Esophagus (tissue), 2 donors: ENCODE measurements around the gene DAPK3. TPM values are rescaled to one million over a fixed set of nuclear protein-coding genes. Genes with fewer than 3 reads are reported as not detected.
A peak's percentile ranks its signal among the peaks of the same experiment; 100 is the strongest.
"Not testable (repeated sequence)": the region's sequence is repeated elsewhere in the genome, so short reads cannot be mapped to it uniquely, and the experiment has no call there.

Experiments used
- H3K27ac ChIP-seq, 2 donors: one replicate each; pipeline ENCODE4 v1.5.1; 2013; ENCODE audit warnings: low read depth in 2 of 2, mild to moderate bottlenecking in 2 of 2, inconsistent platforms in 1 of 2, low read length in 1 of 2, moderate library complexity in 1 of 2
- H3K27me3 ChIP-seq, 2 donors: one replicate each; pipeline ENCODE4 v1.6.1; 2013; ENCODE audit warnings: low read length in 2 of 2, control low read depth in 1 of 2, mild to moderate bottlenecking in 1 of 2; ENCODE audit not compliant: insufficient read depth in 2 of 2, control insufficient read depth in 1 of 2
- H3K36me3 ChIP-seq, 2 donors: one replicate each; pipeline ENCODE4 v1.6.1; 2013; ENCODE audit warnings: low read length in 1 of 2; ENCODE audit not compliant: control insufficient read depth in 2 of 2, insufficient read depth in 2 of 2
- H3K4me1 ChIP-seq, 2 donors: one replicate each; pipeline ENCODE4 v1.6.1; 2013; ENCODE audit warnings: low read length in 1 of 2; ENCODE audit not compliant: control insufficient read depth in 2 of 2, insufficient read depth in 2 of 2
- H3K4me3 ChIP-seq, 2 donors: one replicate each; pipeline ENCODE4 v1.5.1; 2013; ENCODE audit warnings: low read length in 2 of 2, mild to moderate bottlenecking in 2 of 2, low read depth in 1 of 2, moderate library complexity in 1 of 2
- H3K9me3 ChIP-seq, 2 donors: one replicate each; pipeline ENCODE4 v1.6.1; 2013; ENCODE audit warnings: mild to moderate bottlenecking in 2 of 2, low read depth in 1 of 2, low read length in 1 of 2, moderate library complexity in 1 of 2; ENCODE audit not compliant: control insufficient read depth in 2 of 2, insufficient read depth in 1 of 2
- WGBS, 2 donors: extraction: QIAGEN DNeasy Blood & Tissue Kit; methylation state at CpG; one replicate each; pipeline ENCODE4 v1.1.7; 2013; 5-methylcytosine and 5-hydroxymethylcytosine counted together
- polyA plus RNA-seq, 2 donors: library from polyadenylated mRNA; stranded (reverse); fragments of 200-250 nt; gene quantifications; one replicate each; pipeline ENCODE4 v1.2.3, GENCODE V29; 2013
- donor health status: healthy with polysubstance abuse.
- donor health status: Bipolar disorder and iron deficiency.

Gene DAPK3
- polyA plus RNA-seq, 2 donors: 35.3 to 42.4 TPM

DNA sequence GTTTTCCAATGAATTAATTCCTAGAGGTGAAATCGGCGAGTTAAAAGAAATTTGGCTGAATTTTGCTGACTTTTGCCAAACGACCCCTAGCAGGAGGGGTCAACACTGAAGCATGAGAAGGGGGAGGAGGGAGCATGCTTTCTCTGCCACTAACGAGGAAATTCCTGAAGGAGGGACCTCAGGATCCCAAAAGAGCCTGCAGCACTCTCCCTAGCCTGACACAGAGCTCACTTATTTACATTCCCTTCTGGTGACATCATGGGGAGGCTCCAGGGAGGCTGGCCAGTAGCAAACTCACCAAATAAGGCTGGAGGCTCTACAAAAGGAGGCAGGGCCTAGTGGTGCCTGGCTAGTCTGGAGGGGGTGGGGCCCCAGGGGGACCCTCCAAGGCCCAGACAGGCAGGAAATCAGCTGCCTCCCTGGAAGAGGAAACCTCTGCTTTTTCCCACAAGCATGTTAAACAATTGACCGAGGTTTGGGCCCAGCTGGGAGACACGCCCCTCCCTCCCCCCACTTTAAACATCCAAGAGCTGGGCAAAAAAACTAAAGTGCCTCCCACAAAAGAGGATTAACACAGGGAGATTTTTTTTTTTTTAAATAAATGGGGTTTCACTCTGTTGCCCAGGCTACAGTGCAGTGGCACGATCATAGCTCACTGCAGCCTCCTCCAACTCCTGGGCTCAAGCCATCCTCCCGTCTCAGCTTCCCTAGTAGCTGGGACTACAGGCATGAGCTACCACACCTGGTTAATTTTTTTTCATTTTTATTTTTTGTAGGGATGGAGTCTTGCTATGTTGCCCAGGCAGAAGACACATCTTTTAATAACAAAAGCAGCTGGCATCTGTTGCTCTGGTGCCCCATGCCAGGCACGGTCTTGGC, 2.1 kb downstream of the DAPK3 start:
- peaks cover 6 to 12% of the 10 kb centered on the region in 2 donors for H3K4me1 ChIP-seq
- peak overlapping the region in 1 of 2 donors; percentile 78 for H3K4me3 ChIP-seq
- WGBS, 2 donors: 21 to 27% methylated on average over 9 of the region's 9 CpGs
- peaks cover 15 to 16% of the 10 kb centered on the region in 2 donors for H3K36me3 ChIP-seq
- H3K27ac ChIP-seq: peak overlapping the region; percentile 95 to 97
- no peaks in the 10 kb centered on the region for H3K9me3 ChIP-seq
- no peaks in the 10 kb centered on the region for H3K27me3 ChIP-seq

DNA sequence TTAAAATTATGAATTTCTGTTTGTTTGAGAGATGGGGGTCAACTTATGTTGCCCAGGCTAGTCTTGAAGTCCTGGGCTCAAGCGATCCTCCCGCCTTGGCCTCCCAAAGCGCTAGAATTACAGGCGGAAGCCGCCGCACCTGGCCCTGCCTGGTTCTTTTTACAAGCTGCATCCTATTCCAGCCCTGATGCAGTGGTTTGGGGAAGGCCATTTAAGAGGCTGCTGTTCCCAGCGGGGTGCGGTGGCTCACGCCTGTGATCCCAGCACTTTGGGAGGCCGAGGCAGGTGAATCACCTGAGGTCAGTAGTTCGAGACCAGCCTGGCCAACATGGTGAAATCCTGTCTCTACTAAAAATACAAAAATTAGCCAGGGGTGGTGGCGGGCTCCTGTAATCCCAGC, 2.9 kb downstream of the DAPK3 start:
- peak overlapping the region; percentile 49 to 83 for H3K27ac ChIP-seq
- peaks cover 16 to 23% of the 10 kb centered on the region in 2 donors for H3K36me3 ChIP-seq
- H3K27me3 ChIP-seq, H3K4me3 ChIP-seq, H3K9me3 ChIP-seq: not testable (repeated sequence)
- WGBS, 2 donors: 87% methylated on average over 12 of the region's 12 CpGs
- H3K4me1 ChIP-seq: peaks cover 6 to 12% of the 10 kb centered on the region in 2 donors

DNA sequence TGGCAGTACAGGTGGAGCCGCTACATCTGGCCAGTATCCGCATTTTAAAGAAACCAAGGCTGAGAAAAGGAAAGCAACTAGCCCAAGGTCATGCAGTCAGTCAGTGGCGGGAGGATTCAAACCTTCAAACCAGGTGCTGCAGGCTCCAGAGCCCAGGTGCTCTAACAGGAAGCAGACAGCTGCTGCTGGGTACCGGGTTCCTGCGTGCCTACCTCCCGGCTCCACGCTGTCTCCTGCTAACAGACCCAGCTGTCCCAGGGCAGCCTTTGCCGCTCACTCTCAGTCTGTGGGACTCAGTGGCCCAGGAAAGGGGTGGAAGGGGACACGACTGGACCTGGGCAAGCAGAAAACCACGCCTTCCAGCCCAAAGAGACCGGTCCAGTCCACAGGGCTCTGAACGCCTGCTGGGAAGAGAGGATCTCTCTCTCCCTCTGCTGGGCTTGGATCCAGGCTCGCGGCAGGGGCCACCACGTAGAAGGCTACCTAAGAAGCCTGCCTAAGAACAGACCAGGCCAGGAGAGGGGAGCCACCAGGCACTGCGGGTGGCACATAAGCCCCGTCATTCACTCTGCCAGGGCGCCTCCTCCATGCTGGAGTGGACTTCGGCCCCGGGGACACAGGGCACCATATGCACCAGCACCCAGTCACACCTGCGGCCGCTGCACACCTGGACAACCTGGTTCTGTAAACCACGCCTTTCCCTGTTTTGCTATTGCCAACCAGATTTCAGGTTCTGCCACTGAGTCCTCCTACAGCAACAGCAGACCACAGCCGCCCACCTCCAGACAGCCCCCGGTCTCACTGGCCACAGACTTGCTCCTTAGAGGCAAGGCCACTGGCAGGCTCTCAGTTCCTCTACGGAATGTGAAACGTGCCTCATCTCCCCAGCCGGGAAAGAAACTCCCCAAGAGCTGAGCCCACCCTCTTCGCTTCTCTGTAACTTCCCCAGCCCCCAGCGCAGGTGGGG, 4.6 kb downstream of the DAPK3 start:
- H3K9me3 ChIP-seq: no peaks in the 10 kb centered on the region
- no peak overlapping the region for H3K4me3 ChIP-seq
- peak overlapping the region; percentile 4 to 59 for H3K27ac ChIP-seq
- H3K27me3 ChIP-seq: no peaks in the 10 kb centered on the region
- peaks cover 6 to 11% of the 10 kb centered on the region in 2 donors for H3K4me1 ChIP-seq
- 64 to 79% methylated on average over 30 of the region's 30 CpGs for WGBS, 2 donors
- peaks cover 16 to 33% of the 10 kb centered on the region in 2 donors for H3K36me3 ChIP-seq

DNA sequence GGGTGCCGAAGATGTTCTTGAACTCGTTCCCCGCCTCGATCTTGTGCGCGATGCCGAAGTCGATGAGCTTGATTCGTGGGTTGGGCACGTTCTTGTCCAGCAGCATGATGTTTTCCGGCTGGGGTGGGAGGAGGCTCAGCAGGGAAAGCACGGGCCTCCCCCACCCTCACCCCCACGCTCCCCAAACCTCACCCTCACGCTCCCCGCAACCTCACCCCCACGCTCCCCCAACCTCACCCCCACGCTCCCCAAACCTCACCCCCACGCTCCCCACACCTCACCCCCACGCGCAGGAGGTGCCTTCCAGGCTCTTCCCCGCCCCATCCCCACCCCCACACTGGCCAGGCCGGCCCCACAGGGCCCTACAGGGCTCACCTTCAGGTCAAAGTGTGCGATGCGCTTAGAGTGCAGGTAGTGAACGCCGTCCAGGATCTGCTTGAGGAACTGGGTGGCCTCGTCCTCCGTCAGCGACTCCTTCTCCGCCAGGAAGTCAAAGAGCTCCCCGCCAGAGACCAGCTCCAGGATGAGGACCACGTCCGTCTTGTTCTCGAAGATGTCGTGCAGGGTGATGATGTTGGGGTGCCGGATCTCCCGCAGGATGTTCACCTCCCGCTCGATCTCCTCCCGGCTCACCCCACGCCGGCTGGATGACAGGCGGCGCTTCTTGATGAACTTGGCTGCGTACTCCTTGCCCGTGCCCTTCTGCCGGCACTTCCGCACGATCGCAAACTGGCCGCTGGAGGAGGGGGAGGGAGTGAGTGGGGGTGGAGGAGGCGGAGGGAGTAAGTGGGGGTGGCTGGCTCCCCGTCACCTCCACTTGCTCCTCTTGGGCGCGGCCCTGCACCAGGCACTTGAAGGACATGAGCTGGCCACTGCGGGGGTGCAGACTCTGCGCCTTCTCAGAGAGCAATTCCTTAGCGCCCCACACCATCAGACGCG, 6.4 kb downstream of the DAPK3 start:
- 90 to 91% methylated on average over 54 to 60 of the region's 60 CpGs for WGBS, 2 donors
- Histone ChIP-seq H3K9me3 (no peaks in the 10 kb centered on the region), H3K36me3 (peaks cover 20 to 48% of the 10 kb centered on the region in 2 donors), H3K4me1 (peaks cover 3 to 6% of the 10 kb centered on the region in 2 donors), H3K27me3 (no peaks in the 10 kb centered on the region), H3K4me3 (no peak overlapping the region), H3K27ac (no peak overlapping the region)

DNA sequence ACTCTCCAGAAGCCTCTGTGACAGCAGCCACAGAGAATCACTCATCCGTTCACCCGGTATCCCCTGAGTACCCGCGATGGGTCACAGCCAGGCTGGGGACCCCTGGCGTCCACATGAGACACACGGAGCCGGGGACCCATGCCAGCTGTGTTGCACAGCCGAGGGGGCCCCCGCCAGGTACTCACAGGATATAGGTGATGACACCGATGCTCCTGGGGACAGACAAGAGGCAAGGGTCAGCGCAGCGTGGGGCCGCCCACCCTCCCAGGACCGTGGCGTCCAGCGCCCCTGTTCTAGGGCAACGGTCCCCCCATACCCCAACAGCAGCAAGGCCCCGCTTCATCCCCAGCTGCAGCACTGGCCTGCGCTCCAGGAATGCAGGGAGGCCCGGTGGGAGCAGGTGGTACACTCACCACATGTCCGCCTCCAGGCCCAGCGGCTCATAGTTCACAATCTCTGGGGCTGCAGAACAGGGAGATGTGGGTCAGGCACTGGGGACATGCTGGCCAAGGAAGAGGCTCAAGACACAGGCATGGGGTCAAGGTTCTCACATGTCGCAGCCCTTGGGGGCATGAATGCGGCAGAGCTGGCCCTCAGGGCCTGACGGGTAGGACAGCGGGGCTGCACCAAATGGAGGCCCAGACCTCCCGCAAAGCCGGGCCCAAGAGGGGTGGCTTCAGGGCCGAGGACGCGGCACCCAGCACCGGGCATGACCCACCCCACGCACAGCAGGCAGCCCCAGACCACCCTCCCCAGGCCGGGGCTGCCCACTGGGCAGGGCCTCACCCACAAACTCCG, 7.2 kb downstream of the DAPK3 start:
- peaks cover 20 to 56% of the 10 kb centered on the region in 2 donors for H3K36me3 ChIP-seq

DNA sequence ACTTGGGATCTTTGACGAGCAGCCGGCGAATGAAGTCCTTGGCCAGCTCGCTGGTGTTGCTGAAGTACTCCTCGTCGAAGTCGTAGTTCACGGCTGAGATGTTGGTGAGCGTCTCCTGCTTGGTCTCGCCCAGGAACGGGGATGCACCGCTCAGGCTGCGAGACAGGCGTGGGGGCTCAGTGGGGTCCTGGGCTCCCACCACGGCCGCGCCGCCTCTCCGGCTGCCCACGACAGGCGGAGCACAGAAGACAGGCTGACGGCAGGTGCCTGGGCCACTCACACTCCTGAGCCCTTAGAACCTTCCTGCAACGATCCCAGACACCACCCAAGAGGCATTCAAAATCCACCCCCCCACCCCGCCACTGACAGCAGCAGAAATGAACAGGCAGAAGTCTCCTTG, 9.9 kb downstream of the DAPK3 start:
- Histone ChIP-seq H3K27ac (no peak overlapping the region), H3K4me1 (peaks cover 0 to 2% of the 10 kb centered on the region in 2 donors), H3K27me3 (no peaks in the 10 kb centered on the region), H3K4me3 (no peak overlapping the region), H3K9me3 (peaks cover 0 to 3% of the 10 kb centered on the region in 2 donors), H3K36me3 (peaks cover 21 to 66% of the 10 kb centered on the region in 2 donors)
- WGBS, 2 donors: 93 to 96% methylated on average over 24 of the region's 24 CpGs

More for the DNA sequence above, 7.2 kb downstream of the DAPK3 start:
- no peak overlapping the region for H3K4me3 ChIP-seq
- WGBS, 2 donors: 94 to 95% methylated on average over 35 of the region's 35 CpGs
- H3K27me3 ChIP-seq: no peaks in the 10 kb centered on the region
- H3K9me3 ChIP-seq: peaks cover 0 to 3% of the 10 kb centered on the region in 2 donors
- no peak overlapping the region for H3K27ac ChIP-seq
- H3K4me1 ChIP-seq: peaks cover 0 to 6% of the 10 kb centered on the region in 2 donors

DNA sequence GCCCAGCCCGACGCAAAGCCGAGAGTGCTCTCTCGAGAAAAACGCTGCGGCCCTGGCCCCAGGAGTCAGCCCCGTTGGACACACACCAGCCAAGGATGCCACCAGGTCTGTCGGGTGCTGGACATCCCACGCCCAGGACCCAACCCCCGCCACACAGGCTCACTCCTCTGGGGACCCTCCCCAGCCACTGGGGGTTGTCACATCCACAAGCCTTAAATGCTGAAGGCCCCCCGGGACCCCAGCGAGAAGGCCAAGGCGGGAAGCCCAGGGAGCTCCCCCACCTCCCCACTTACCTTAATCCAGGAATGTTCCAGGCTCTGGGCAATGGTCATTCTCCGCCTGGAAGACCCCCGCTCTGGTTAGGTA, 11.2 kb downstream of the DAPK3 start:
- Histone ChIP-seq H3K4me1 (no peaks in the 10 kb centered on the region), H3K9me3 (peaks cover 0 to 3% of the 10 kb centered on the region in 2 donors), H3K27ac (no peak overlapping the region), H3K27me3 (no peaks in the 10 kb centered on the region), H3K36me3 (peaks cover 18 to 63% of the 10 kb centered on the region in 2 donors), H3K4me3 (no peak overlapping the region)
- WGBS, 2 donors: 95 to 96% methylated on average over 15 of the region's 15 CpGs

DNA sequence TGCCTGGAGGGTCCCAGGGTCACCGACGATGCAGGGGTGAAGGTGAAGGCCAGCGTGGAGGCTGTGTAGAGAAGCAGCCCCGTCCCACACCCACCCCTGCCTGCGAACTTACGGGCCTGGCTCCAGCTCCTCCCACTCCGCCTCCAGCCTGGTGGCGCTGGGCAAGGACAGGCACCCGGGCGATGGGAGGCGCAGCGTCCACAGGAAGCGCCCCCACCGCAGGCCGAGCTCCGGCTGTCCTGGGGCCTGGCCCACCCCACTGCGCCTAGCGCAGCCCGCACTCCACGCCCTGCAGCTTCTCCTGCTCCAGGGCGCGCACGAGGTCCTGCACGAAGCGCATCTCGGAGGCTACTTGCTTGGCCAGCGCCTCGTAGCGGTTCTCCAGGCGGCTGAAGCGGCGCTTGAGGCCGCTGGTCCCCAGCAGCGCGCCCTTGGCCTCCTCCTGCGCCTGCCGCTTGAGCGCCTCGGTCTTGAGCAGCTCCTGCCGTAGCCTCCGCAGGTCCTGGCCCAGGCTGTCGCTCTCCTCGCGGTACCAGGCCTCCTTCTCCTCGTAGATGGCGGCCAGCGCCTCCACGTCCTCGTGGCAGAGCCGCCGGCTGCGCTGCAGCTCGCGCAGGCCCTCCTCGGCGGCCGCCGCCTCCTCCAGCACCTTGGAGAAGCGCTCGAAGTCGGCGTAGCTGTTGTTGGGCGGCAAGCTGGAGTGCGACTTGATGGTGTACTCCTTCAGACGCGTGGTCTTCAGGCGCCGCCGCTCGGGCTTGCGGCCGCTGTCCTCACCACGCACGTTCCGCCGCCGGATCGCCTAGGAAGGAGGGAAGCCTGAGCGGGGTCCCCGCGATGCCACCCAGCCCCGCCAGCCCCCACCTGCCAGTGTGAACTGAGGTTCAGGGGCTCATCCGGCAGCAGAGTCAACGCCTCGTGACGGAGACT, 11.8 kb downstream of the DAPK3 start:
- Histone ChIP-seq H3K27ac (no peak overlapping the region), H3K4me3 (no peak overlapping the region), H3K27me3 (no peaks in the 10 kb centered on the region), H3K4me1 (no peaks in the 10 kb centered on the region), H3K36me3 (peaks cover 14 to 57% of the 10 kb centered on the region in 2 donors), H3K9me3 (peaks cover 0 to 3% of the 10 kb centered on the region in 2 donors)
- WGBS, 2 donors: 96 to 97% methylated on average over 83 to 86 of the region's 86 CpGs
